Testis (tissue), 3 donors: ENCODE measurements around the gene CYP4F12. TPM values are rescaled to one million over a fixed set of nuclear protein-coding genes. Genes with fewer than 3 reads are reported as not detected.
A peak's percentile ranks its signal among the peaks of the same experiment; 100 is the strongest.
"Not testable (repeated sequence)": the region's sequence is repeated elsewhere in the genome, so short reads cannot be mapped to it uniquely, and the experiment has no call there.

Experiments used
- DNase-seq: peaks from one replicate; pipeline ENCODE4 v3.0.0-alpha.2; 2019
- H3K27ac ChIP-seq, 2 donors: fragments of 200-600 bp; sonication (generic); one replicate each; pipeline ENCODE4 v1.5.1; 2019
- H3K27me3 ChIP-seq: fragments of 200-600 bp; sonication (generic); one replicate; pipeline ENCODE4 v1.5.1; 2019
- H3K36me3 ChIP-seq: fragments of 200-600 bp; sonication (generic); one replicate; pipeline ENCODE4 v1.5.1; 2017; ENCODE audit warnings: low read depth; ENCODE audit errors: missing control alignments
- H3K4me1 ChIP-seq: fragments of 200-600 bp; sonication (generic); one replicate; pipeline ENCODE4 v1.5.1; 2019
- H3K4me3 ChIP-seq, 2 donors: fragments of 200-600 bp; sonication (generic); one replicate each; pipeline ENCODE4 v1.5.1; 2017 to 2019
- H3K9me3 ChIP-seq: fragments of 200-600 bp; sonication (generic); one replicate; pipeline ENCODE4 v1.5.1; 2017
- POLR2A ChIP-seq: fragments of 450-650 bp; IDR thresholded peaks from one replicate; pipeline ENCODE4 v1.6.1; 2017; ENCODE audit warnings: antibody characterized with exemption, mild to moderate bottlenecking, moderate library complexity
- WGBS, 2 donors: methylation state at CpG; one replicate each; pipeline ENCODE4 v1.1.5; 2018; 5-methylcytosine and 5-hydroxymethylcytosine counted together
- intact Hi-C: fragments of 100-400 bp; cut with DNase I; formaldehyde crosslinking; loops from one replicate; pipeline ENCODE4 v1.15.1; 2023; ENCODE audit warnings: low total_unique reads
- polyA plus RNA-seq: library from polyadenylated mRNA; stranded (reverse); fragments of 350-450 nt; fragmentation: Illumina TruSeq; extraction: RNeasy Lipid Tissue Mini Kit (QIAGEN cat#74804); gene quantifications from one replicate; pipeline ENCODE4 v1.2.3, GENCODE V29; 2014; ENCODE audit warnings: low read depth, low replicate concordance; ENCODE audit not compliant: insufficient read depth
- total RNA-seq, 2 donors: library from RNA; depleted of rRNA; stranded (reverse); fragments of >200 nt; gene quantifications; one replicate each; pipeline ENCODE4 v1.2.3, GENCODE V29; 2016
- TF ChIP-seq, protein P1 (sequence below), 3 experiments: fragments of 450-650 bp in 2 of 3; fragments of 200-600 bp in 1 of 3; sonication (generic) in 1 of 3; IDR thresholded peaks; one replicate each; pipeline ENCODE4 v1.5.1; 2016 to 2019; ENCODE audit warnings: antibody characterized with exemption in 3 of 3, mild to moderate bottlenecking in 2 of 3, moderate library complexity in 1 of 3

CYP4F12 gene
- total and polyA plus RNA-seq, 3 donors from 2014 or later = 1.2 to 7.2 (median 4.2) TPM

DNA sequence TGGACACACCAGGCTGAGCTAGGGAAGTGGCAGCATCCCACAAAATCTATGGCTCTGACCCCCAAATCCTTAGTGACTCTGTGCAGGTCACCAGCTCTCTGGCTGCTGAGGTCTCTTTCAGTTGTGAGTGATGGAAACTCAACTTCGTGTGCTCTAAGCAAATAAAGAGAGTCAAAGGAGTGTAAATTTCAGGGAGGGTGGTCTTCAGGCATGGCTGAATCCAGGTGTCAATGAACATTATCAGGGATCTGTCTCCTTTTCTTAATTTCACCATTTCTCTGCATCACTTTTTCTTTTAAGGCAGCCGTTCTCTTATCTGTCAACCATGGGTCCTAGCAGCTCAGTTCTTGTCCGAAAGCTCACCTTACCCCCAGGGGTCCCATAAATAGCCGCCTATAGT, 6.2 kb downstream of the CYP4F12 start:
- Histone ChIP-seq H3K36me3 (no peaks in the 10 kb centered on the region), H3K27me3 (no peaks in the 10 kb centered on the region), H3K9me3 (no peaks in the 10 kb centered on the region), H3K4me1 (no peaks in the 10 kb centered on the region), H3K4me3 (no peak overlapping the region), H3K27ac (no peak overlapping the region)
- no peak for DNase-seq
- TF ChIP-seq, protein P1, sequence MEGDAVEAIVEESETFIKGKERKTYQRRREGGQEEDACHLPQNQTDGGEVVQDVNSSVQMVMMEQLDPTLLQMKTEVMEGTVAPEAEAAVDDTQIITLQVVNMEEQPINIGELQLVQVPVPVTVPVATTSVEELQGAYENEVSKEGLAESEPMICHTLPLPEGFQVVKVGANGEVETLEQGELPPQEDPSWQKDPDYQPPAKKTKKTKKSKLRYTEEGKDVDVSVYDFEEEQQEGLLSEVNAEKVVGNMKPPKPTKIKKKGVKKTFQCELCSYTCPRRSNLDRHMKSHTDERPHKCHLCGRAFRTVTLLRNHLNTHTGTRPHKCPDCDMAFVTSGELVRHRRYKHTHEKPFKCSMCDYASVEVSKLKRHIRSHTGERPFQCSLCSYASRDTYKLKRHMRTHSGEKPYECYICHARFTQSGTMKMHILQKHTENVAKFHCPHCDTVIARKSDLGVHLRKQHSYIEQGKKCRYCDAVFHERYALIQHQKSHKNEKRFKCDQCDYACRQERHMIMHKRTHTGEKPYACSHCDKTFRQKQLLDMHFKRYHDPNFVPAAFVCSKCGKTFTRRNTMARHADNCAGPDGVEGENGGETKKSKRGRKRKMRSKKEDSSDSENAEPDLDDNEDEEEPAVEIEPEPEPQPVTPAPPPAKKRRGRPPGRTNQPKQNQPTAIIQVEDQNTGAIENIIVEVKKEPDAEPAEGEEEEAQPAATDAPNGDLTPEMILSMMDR (IDR thresholded peaks at IDR 0.05) = no peak
- TF ChIP-seq POLR2A = no peak
- WGBS, 2 donors = 15 to 20% methylated on average over 4 of the region's 4 CpGs
- intact Hi-C loops = no loop called here

DNA sequence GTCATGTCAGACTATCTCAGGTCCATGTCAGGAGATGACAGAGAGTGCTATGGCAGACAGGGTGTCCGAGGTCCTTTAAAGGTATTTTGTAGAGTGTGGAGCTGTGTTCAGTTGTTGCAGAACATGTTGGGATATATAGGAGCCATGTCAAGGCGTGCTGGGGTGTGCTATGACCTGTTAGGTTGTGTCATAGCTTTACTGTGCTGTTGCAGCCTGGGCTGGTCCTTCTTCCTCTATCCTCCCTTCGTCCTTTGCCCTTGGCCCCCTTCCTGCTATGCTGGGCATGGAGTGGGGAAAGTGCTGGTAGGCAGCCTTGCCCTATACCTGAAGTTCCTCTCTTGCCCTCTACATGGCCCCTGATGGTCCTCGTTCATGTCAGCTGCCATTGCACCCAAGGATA, 7.0 kb downstream of the CYP4F12 start:
- H3K4me1 ChIP-seq, H3K9me3 ChIP-seq, H3K27ac ChIP-seq, DNase-seq, H3K4me3 ChIP-seq, intact Hi-C loops, H3K27me3 ChIP-seq, H3K36me3 ChIP-seq: not testable (repeated sequence)
- WGBS, 2 donors = 53 to 67% methylated on average over 4 of the region's 4 CpGs

DNA sequence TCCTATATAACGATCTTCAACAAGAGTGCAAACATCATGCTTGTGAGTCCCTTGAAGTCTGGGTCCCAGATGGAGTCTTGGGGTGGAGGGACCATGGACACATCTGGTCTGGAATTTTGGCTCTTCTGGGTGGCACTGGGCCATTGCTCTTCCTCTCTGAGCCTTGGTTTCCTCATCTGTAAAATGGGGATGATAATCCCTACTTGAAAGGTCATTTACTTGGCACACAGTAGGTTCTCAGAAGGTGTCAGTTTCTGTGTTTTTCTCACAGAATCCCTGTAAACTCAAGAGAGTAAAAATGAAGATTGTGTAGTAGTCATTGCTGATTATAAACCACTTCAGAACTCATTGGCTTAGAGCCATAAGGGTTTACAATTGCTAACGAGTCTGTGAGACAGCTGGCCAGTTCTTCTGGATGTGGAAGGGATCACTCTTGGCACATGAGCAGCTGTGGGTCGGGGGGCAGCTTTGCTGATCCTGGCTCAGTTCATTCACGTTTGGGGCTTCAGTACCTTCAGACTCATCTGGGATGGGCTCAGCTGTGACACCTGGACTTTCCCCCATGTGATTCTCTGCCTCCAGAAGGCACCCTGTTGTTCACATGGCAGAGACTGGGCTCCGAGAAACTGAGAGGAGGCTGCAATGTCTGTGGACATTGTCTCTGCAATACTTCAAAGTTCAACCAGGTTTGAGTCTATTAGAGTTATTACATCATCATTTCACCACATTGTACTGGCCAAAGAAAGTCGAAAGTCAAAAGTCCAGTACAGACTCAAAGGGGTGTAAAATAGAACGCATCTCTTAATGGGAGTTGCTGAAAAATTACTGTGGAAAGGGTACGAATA, 7.8 kb downstream of the CYP4F12 start:
- intact Hi-C loops = no loop called here
- DNase-seq = no peak
- no peak overlapping the region for H3K27ac ChIP-seq
- TF ChIP-seq POLR2A = no peak
- TF ChIP-seq, protein P1 (IDR thresholded peaks at IDR 0.05) = no peak
- H3K4me1 ChIP-seq = no peaks in the 10 kb centered on the region
- H3K9me3 ChIP-seq = no peaks in the 10 kb centered on the region
- no peak overlapping the region for H3K4me3 ChIP-seq
- no peaks in the 10 kb centered on the region for H3K27me3 ChIP-seq
- H3K36me3 ChIP-seq = no peaks in the 10 kb centered on the region
- WGBS, 2 donors = 52 to 69% methylated on average over 8 of the region's 8 CpGs

DNA sequence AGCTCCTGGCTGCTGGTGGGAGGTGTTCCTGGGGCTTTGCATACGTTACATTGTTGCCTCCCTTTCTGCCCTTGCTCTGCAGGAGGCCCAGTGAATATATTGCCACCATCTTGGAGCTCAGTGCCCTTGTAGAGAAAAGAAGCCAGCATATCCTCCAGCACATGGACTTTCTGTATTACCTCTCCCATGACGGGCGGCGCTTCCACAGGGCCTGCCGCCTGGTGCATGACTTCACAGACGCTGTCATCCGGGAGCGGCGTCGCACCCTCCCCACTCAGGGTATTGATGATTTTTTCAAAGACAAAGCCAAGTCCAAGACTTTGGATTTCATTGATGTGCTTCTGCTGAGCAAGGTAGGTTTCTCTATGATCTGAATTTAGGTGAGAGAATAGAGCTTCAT, 10.5 kb downstream of the CYP4F12 start:
- DNase-seq = no peak
- Histone ChIP-seq H3K9me3 (no peaks in the 10 kb centered on the region), H3K4me3 (no peak overlapping the region), H3K4me1 (no peaks in the 10 kb centered on the region), H3K27me3 (no peaks in the 10 kb centered on the region), H3K36me3 (no peaks in the 10 kb centered on the region), H3K27ac (no peak overlapping the region)
- intact Hi-C loops = no loop called here
- TF ChIP-seq POLR2A = no peak
- TF ChIP-seq, protein P1 (IDR thresholded peaks at IDR 0.05) = no peak
- 80 to 95% methylated on average over 9 to 10 of the region's 10 CpGs for WGBS, 2 donors

DNA sequence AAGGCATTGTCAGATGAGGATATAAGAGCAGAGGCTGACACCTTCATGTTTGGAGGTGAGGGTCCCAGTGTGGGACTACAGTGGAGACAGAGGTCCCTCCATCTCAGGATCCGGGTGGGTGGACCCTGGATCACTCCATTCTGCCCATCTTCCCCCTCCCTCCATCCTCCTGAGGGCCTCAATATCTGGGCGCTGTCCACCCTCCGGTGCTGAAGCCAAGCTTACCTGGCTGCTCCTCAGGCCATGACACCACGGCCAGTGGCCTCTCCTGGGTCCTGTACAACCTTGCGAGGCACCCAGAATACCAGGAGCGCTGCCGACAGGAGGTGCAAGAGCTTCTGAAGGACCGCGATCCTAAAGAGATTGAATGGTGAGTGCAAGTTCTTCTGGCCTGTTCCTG, 11.9 kb downstream of the CYP4F12 start:
- no peak overlapping the region for H3K27ac ChIP-seq
- no peak overlapping the region for H3K4me3 ChIP-seq
- 21 to 37% methylated on average over 4 to 9 of the region's 9 CpGs for WGBS, 2 donors
- H3K27me3 ChIP-seq = no peaks in the 10 kb centered on the region
- intact Hi-C loops = no loop called here
- peak; percentile 28 for DNase-seq
- TF ChIP-seq POLR2A = no peak
- TF ChIP-seq, protein P1 (IDR thresholded peaks at IDR 0.05) = no peak
- H3K9me3 ChIP-seq = no peaks in the 10 kb centered on the region
- no peaks in the 10 kb centered on the region for H3K36me3 ChIP-seq
- H3K4me1 ChIP-seq = no peaks in the 10 kb centered on the region
